H1 (cell line): ENCODE data around the gene NAV3. TPM values are rescaled to one million over a fixed set of nuclear protein-coding genes. Genes with fewer than 3 reads are reported as not detected.

Experiments
- CTCF ChIA-PET: fragments of 300-600 bp; sonication (Branson Sonifier 250); formaldehyde crosslinking; loops from one replicate; lab custom pipeline; 2021; ENCODE audit not compliant: partially characterized antibody; lab: Charles Lee
- POLR2A ChIA-PET: fragments of 300-600 bp; sonication (Branson Sonifier 250); formaldehyde crosslinking; loops from one replicate; lab custom pipeline; 2021; ENCODE audit warnings: inconsistent platforms; ENCODE audit not compliant: partially characterized antibody; lab: Charles Lee
- DNase-seq, 2 experiments: peaks; one replicate each; pipeline versions ENCODE4 v3.0.0 to v3.0.0-alpha.2; 2010 to 2022; ENCODE audit warnings: low spot score in 2 of 2, low read depth in 1 of 2, mixed read lengths in 1 of 2
- FAIRE-seq: peaks from 2 replicates; lab custom pipeline; 2011; peaks lifted over from hg19 to GRCh38; lab: Jason Lieb, UNC
- H2AFZ ChIP-seq: 2 replicates; pipeline ENCODE4 v1.8.1; 2012; ENCODE audit warnings: low read length, inconsistent platforms
- H2AK5ac ChIP-seq: 2 replicates; pipeline ENCODE4 v1.6.1; 2013; ENCODE audit warnings: low read depth, low read length
- H2BK120ac ChIP-seq: replicated peaks from 2 replicates; pipeline ENCODE3; 2013; ENCODE audit warnings: low read depth, low read length, inconsistent platforms
- H2BK12ac ChIP-seq: 2 replicates; pipeline ENCODE4 v1.6.1; 2013; ENCODE audit warnings: low read depth, low read length
- H2BK15ac ChIP-seq: 2 replicates; pipeline ENCODE4 v1.6.1; 2013; ENCODE audit warnings: low read length
- H2BK20ac ChIP-seq: 2 replicates; pipeline ENCODE4 v1.6.1; 2013; ENCODE audit warnings: low read length
- H2BK5ac ChIP-seq: 2 replicates; pipeline ENCODE4 v1.6.1; 2013; ENCODE audit warnings: low read depth, low read length
- H3K14ac ChIP-seq: 2 replicates; pipeline ENCODE4 v1.6.1; 2013; ENCODE audit warnings: inconsistent platforms; ENCODE audit not compliant: insufficient read length
- H3K18ac ChIP-seq: 2 replicates; pipeline ENCODE4 v1.6.1; 2013; ENCODE audit warnings: low read length; ENCODE audit errors: extremely low read depth
- H3K23ac ChIP-seq: 2 replicates; pipeline ENCODE4 v1.6.1; 2013; ENCODE audit warnings: inconsistent platforms; ENCODE audit not compliant: insufficient read length
- H3K23me2 ChIP-seq: 2 replicates; pipeline ENCODE4 v1.6.1; 2013; ENCODE audit warnings: low read depth, low read length
- H3K27ac ChIP-seq: 2 replicates; pipeline ENCODE4 v1.6.1; 2011; ENCODE audit warnings: low read depth, low read length, inconsistent platforms
- H3K27me3 ChIP-seq, 4 experiments: replicated peaks in 1 of 4; 1 replicate in 1 of 4; 2 replicates in 3 of 4; pipeline versions ENCODE4 v1.6.1 to v1.8.1; 2011 to 2013; ENCODE audit warnings: low read length in 3 of 4, mild to moderate bottlenecking in 3 of 4, inconsistent platforms in 2 of 4, mixed read lengths in 2 of 4, moderate library complexity in 1 of 4; ENCODE audit not compliant: control insufficient read depth in 3 of 4, insufficient read depth in 3 of 4; ENCODE audit errors: extremely low read depth in 1 of 4
- H3K36me3 ChIP-seq, 4 experiments: 2 replicates each; pipeline versions ENCODE4 v1.6.1 to v1.8.1; 2011 to 2013; ENCODE audit warnings: mild to moderate bottlenecking in 4 of 4, low read length in 3 of 4, moderate library complexity in 2 of 4, control low read depth in 1 of 4, inconsistent platforms in 1 of 4; ENCODE audit not compliant: insufficient read depth in 4 of 4, control insufficient read depth in 2 of 4
- H3K4ac ChIP-seq: replicated peaks from 2 replicates; pipeline ENCODE3; 2013; ENCODE audit warnings: low read length, low read depth, mixed read lengths, inconsistent platforms; ENCODE audit not compliant: insufficient read length
- H3K4me1 ChIP-seq, 4 experiments: replicated peaks in 1 of 4; 1 replicate in 1 of 4; 2 replicates in 3 of 4; pipeline versions ENCODE4 v1.6.1 to v1.8.1; 2011 to 2013; ENCODE audit warnings: low read length in 3 of 4, inconsistent platforms in 2 of 4, mixed read lengths in 1 of 4; ENCODE audit not compliant: insufficient read depth in 4 of 4, control insufficient read depth in 3 of 4
- H3K4me2 ChIP-seq, 2 experiments: 2 replicates each; pipeline versions ENCODE4 v1.6.1 to v1.8.1; 2011 to 2013; ENCODE audit warnings: low read depth in 2 of 2, low read length in 2 of 2, control low read depth in 1 of 2, inconsistent platforms in 1 of 2, mild to moderate bottlenecking in 1 of 2; ENCODE audit not compliant: insufficient read depth in 1 of 2
- H3K4me3 ChIP-seq, 4 experiments: fragments of 200-600, 300-600 bp in 1 of 4; sonication (generic), shearing (Covaris generic), sonication (Bioruptor Twin) in 1 of 4; 2 replicates each; pipeline versions ENCODE4 v1.5.1 to v1.8.1; 2011 to 2016; ENCODE audit warnings: low read length in 4 of 4, low read depth in 3 of 4, control low read depth in 2 of 4, inconsistent platforms in 2 of 4, mild to moderate bottlenecking in 2 of 4, mixed read lengths in 1 of 4, moderate library complexity in 1 of 4; ENCODE audit not compliant: insufficient read depth in 2 of 4; ENCODE audit errors: extremely low read depth in 1 of 4
- H3K56ac ChIP-seq: replicated peaks from 2 replicates; pipeline ENCODE3; 2013; ENCODE audit warnings: low read depth, mild to moderate bottlenecking, mixed read lengths, low read length, inconsistent platforms; ENCODE audit not compliant: insufficient read length
- H3K79me1 ChIP-seq: 2 replicates; pipeline ENCODE4 v1.6.1; 2013; ENCODE audit warnings: low read depth, low read length, control low read depth
- H3K79me2 ChIP-seq, 2 experiments: 2 replicates each; pipeline versions ENCODE4 v1.6.1 to v1.8.1; 2012 to 2013; ENCODE audit warnings: low read length in 2 of 2, mild to moderate bottlenecking in 2 of 2, inconsistent platforms in 1 of 2; ENCODE audit not compliant: insufficient read depth in 2 of 2, control insufficient read depth in 1 of 2
- H3K9ac ChIP-seq, 4 experiments: replicated peaks in 1 of 4; 1 replicate in 1 of 4; 2 replicates in 3 of 4; pipeline versions ENCODE4 v1.6.1 to v1.8.1; 2011 to 2013; ENCODE audit warnings: low read depth in 3 of 4, low read length in 3 of 4, control low read depth in 2 of 4, mild to moderate bottlenecking in 2 of 4, moderate library complexity in 2 of 4, inconsistent platforms in 1 of 4; ENCODE audit errors: extremely low read depth in 1 of 4
- H3K9me3 ChIP-seq, 2 experiments: 2 replicates each; pipeline versions ENCODE4 v1.6.1 to v1.8.1; 2012 to 2013; ENCODE audit warnings: mild to moderate bottlenecking in 2 of 2, moderate library complexity in 2 of 2, control low read depth in 1 of 2, inconsistent platforms in 1 of 2, low read depth in 1 of 2, low read length in 1 of 2, mixed read lengths in 1 of 2; ENCODE audit not compliant: insufficient read depth in 2 of 2
- H4K20me1 ChIP-seq, 2 experiments: replicated peaks in 1 of 2; 2 replicates each; pipeline versions ENCODE3 to v1.8.1; 2011 to 2013; ENCODE audit warnings: inconsistent platforms in 2 of 2, low read length in 2 of 2, mild to moderate bottlenecking in 1 of 2; ENCODE audit not compliant: insufficient read depth in 2 of 2, control insufficient read depth in 1 of 2
- H4K5ac ChIP-seq: 2 replicates; pipeline ENCODE4 v1.6.1; 2013; ENCODE audit warnings: low read length, low read depth, mixed read lengths, inconsistent platforms; ENCODE audit not compliant: insufficient read length
- H4K8ac ChIP-seq: 2 replicates; pipeline ENCODE4 v1.8.0; 2013; ENCODE audit warnings: mild to moderate bottlenecking, moderate library complexity, low read length, inconsistent platforms; ENCODE audit not compliant: insufficient read depth; ENCODE audit errors: extremely low read depth
- H4K91ac ChIP-seq: replicated peaks from 2 replicates; pipeline ENCODE3; 2013; ENCODE audit warnings: low read length, mixed read lengths, inconsistent platforms; ENCODE audit not compliant: insufficient read length
- BACH1 ChIP-seq: IDR thresholded peaks from 2 replicates; pipeline ENCODE4 v1.6.1; 2012; ENCODE audit warnings: low read length, improper control_type of control experiment
- CBX5 ChIP-seq: fragments of 300-800, 300-1000 bp; sonication (generic); IDR thresholded peaks from 2 replicates; pipeline ENCODE4 v1.7.1; 2016; ENCODE audit warnings: antibody characterized with exemption, low read length, low read depth
- CTBP2 ChIP-seq: IDR thresholded peaks from 2 replicates; pipeline ENCODE4 v1.7.0; 2011; ENCODE audit warnings: borderline replicate concordance, mild to moderate bottlenecking, moderate library complexity, mixed read lengths, low read length; ENCODE audit not compliant: insufficient read depth, insufficient read length
- EZH2 ChIP-seq: fragments of 200-600 bp; sonication (generic); IDR thresholded peaks from 2 replicates; pipeline ENCODE4 v1.7.1; 2012; ENCODE audit warnings: low read depth, mild to moderate bottlenecking, moderate library complexity, low read length, inconsistent platforms; ENCODE audit not compliant: severe bottlenecking
- GABPA ChIP-seq: IDR thresholded peaks from 2 replicates; pipeline ENCODE4 v1.6.1; 2011; ENCODE audit warnings: mild to moderate bottlenecking, low read length, moderate library complexity, borderline replicate concordance; ENCODE audit not compliant: insufficient read depth
- KDM1A ChIP-seq: fragments of 200-600, 300-600 bp; sonication (generic); IDR thresholded peaks from 2 replicates; pipeline ENCODE4 v1.7.1; 2016; ENCODE audit warnings: mild to moderate bottlenecking, low read length, borderline replicate concordance
- KDM5A ChIP-seq: fragments of 200-600 bp; IDR thresholded peaks from 2 replicates; pipeline ENCODE4 v1.7.1; 2012; ENCODE audit warnings: mild to moderate bottlenecking, low read length, inconsistent platforms, mixed read lengths
- PHF8 ChIP-seq: fragments of 200-600 bp; sonication (generic); conservative IDR thresholded peaks from 2 replicates; pipeline ENCODE4 v1.7.1; 2012; ENCODE audit warnings: low read depth, mild to moderate bottlenecking, inconsistent platforms, low read length, moderate library complexity
- RAD21 ChIP-seq, 2 experiments: IDR thresholded peaks in 1 of 2; conservative IDR thresholded peaks in 1 of 2; 2 replicates each; pipeline ENCODE4 v1.6.1; 2011; ENCODE audit warnings: low read depth in 2 of 2, low read length in 2 of 2, improper control_type of control experiment in 1 of 2, inconsistent platforms in 1 of 2, mild to moderate bottlenecking in 1 of 2, moderate library complexity in 1 of 2
- SIN3A ChIP-seq, 2 experiments: IDR thresholded peaks in 1 of 2; conservative IDR thresholded peaks in 1 of 2; 2 replicates each; pipeline ENCODE4 v1.6.1; 2011 to 2012; ENCODE audit warnings: low read length in 2 of 2, improper control_type of control experiment in 1 of 2, low read depth in 1 of 2, mild to moderate bottlenecking in 1 of 2
- SP4 ChIP-seq: IDR thresholded peaks from 2 replicates; pipeline ENCODE4 v1.6.1; 2012; ENCODE audit warnings: low read length, inconsistent platforms
- TCF12 ChIP-seq: IDR thresholded peaks from 2 replicates; pipeline ENCODE4 v1.6.1; 2011; ENCODE audit warnings: low read depth, mild to moderate bottlenecking, low read length
- WGBS, 2 experiments: shearing (Covaris generic) in 1 of 2; methylation state at CpG; one replicate each; pipeline versions ENCODE4 v1.1.6 to v1.1.7; 2013 to 2015; ENCODE audit warnings: low lambda C conversion rate in 2 of 2, mixed read lengths in 2 of 2, inconsistent platforms in 1 of 2, low coverage in 1 of 2, missing lambda C conversion rate in 1 of 2; ENCODE audit not compliant: insufficient replicate concordance in 2 of 2, insufficient coverage in 1 of 2, insufficient read length in 1 of 2; ENCODE audit errors: extremely low coverage in 1 of 2, missing lambda C conversion rate in 1 of 2; 5-methylcytosine and 5-hydroxymethylcytosine counted together
- polyA plus RNA-seq, 7 experiments: library from polyadenylated mRNA; depleted of rRNA in 3 of 7; stranded (reverse) in 5 of 7; unstranded in 2 of 7; fragments of >200 nt in 5 of 7; fragments of 200-250 nt in 2 of 7; gene quantifications; 1 replicate in 5 of 7; 2 replicates in 1 of 7; 4 replicates in 1 of 7; pipeline versions ENCODE4 v1.2.1 to v1.2.3, GENCODE V29; 2011 to 2013; ENCODE audit warnings: missing spikeins in 2 of 7, mixed read lengths in 2 of 7
- total RNA-seq: library from RNA; stranded (reverse); fragmentation: NEBNext Ultra II Directional; extraction: Animal tissue kit (Norgen Biotek cat#: 25700); gene quantifications from 2 replicates; pipeline ENCODE4 v1.2.1, GENCODE V29; 2021

Gene NAV3
- total and polyA plus RNA-seq, 2 of the 8 experiments (the other 6 are each of a cell fraction or from before 2014, with no cell fraction given) = 0.47 to 5.0 TPM

- FAIRE-seq (no peak), DNase-seq (no peak)
- no peak overlapping the region for H3K23ac ChIP-seq
- no peak overlapping the region for H3K56ac ChIP-seq
- no peak overlapping the region for H3K9ac ChIP-seq
- H2BK120ac ChIP-seq = no peak overlapping the region
- no peaks in the 10 kb centered on the region for H3K36me3 ChIP-seq
- no peak overlapping the region for H2BK20ac ChIP-seq
- POLR2A ChIA-PET = no interaction called here
- no peak overlapping the region for H3K27ac ChIP-seq
- H3K18ac ChIP-seq = no peak overlapping the region
- no peaks in the 10 kb centered on the region for H3K4me1 ChIP-seq
- no peak overlapping the region for H2BK12ac ChIP-seq
- no peak overlapping the region for H3K4me3 ChIP-seq
- H2AK5ac ChIP-seq = no peak overlapping the region
- H4K5ac ChIP-seq = no peak overlapping the region
- H3K79me1 ChIP-seq = no peaks in the 10 kb centered on the region
- H4K91ac ChIP-seq = no peak overlapping the region
- H3K9me3 ChIP-seq = no peaks in the 10 kb centered on the region
- TF ChIP-seq BACH1 (no peak), KDM1A (no peak), SP4 (no peak), RAD21 (IDR thresholded peaks at IDR 0.05 in 1 of 2, conservative IDR thresholded peaks at IDR 0.05 in 1 of 2; ENCODE audit: low read depth in 2 of 2, low read length in 2 of 2) (no peak), CBX5 (no peak), EZH2 (no peak), SIN3A (conservative IDR thresholded peaks at IDR 0.05 in 1 of 2, IDR thresholded peaks at IDR 0.05 in 1 of 2; ENCODE audit: low read depth in 1 of 2, low read length in 2 of 2) (no peak), CTBP2 (no peak), PHF8 (no peak), TCF12 (no peak), KDM5A (no peak), GABPA (no peak)
- H3K14ac ChIP-seq = no peak overlapping the region
- H2BK15ac ChIP-seq = no peak overlapping the region
- H3K27me3 ChIP-seq = no peaks in the 10 kb centered on the region
- no peak overlapping the region for H3K4ac ChIP-seq
- CTCF ChIA-PET = no interaction called here
- H4K20me1 ChIP-seq = no peaks in the 10 kb centered on the region
- no peak overlapping the region for H3K4me2 ChIP-seq
- H3K79me2 ChIP-seq = no peaks in the 10 kb centered on the region
- 100% methylated on average over 4 of the region's 4 CpGs; no CpG with 5 or more reads in 1 of the 2 experiments for WGBS, 2 experiments
- no peak overlapping the region for H2BK5ac ChIP-seq
- H3K23me2 ChIP-seq = no peaks in the 10 kb centered on the region
- H4K8ac ChIP-seq = no peak overlapping the region
- no peak overlapping the region for H2AFZ ChIP-seq
Observed at GRCh38 chr12:77845831-77846230, 15.1 kb downstream of the NAV3 start.
